Transverse colon (tissue), 4 donors: Measurements from ENCODE around the gene LBR.

Source experiments
- POLR2A ChIP-seq: fragments of 450-650 bp; IDR thresholded peaks from one replicate; pipeline ENCODE4 v1.6.1; 2016; ENCODE audit warnings: antibody characterized with exemption, mild to moderate bottlenecking, moderate library complexity
- POLR2AphosphoS5 ChIP-seq, 3 donors: sonication (generic); formaldehyde crosslinking; IDR thresholded peaks; one replicate each; pipeline ENCODE4 v1.6.1; 2016; ENCODE audit warnings: antibody characterized with exemption in 3 of 3
- TF ChIP-seq, protein P1 (sequence below), 5 experiments: fragments of 200-600 bp in 3 of 5; fragments of 450-650 bp in 2 of 5; sonication (generic) in 3 of 5; IDR thresholded peaks; 1 replicate in 2 of 5; 2 replicates in 3 of 5; pipeline ENCODE4 v1.5.1; 2016 to 2017; ENCODE audit warnings: antibody characterized with exemption in 5 of 5, inconsistent platforms in 3 of 5, mild to moderate bottlenecking in 2 of 5, moderate library complexity in 1 of 5

DNA sequence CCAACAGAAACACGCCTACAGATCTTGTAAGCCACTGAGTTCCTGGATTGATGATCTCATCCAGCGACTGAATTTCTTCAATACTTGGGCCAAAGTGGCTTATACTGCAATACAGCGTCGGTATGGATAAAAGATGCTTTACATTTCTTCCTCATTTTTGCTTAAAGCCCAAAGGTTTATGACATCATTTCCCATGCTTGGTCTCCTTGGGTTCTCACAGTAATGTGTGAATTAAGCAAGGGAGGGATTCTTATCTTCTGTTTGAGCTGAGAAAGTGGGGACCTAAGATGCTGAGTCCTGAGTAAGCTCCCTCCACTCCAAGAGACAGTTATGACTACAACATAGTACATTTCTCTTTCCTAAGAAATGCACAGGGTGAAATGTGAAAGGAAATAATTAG is 39.5 kb downstream of the LBR start:
- TF ChIP-seq, protein P1, sequence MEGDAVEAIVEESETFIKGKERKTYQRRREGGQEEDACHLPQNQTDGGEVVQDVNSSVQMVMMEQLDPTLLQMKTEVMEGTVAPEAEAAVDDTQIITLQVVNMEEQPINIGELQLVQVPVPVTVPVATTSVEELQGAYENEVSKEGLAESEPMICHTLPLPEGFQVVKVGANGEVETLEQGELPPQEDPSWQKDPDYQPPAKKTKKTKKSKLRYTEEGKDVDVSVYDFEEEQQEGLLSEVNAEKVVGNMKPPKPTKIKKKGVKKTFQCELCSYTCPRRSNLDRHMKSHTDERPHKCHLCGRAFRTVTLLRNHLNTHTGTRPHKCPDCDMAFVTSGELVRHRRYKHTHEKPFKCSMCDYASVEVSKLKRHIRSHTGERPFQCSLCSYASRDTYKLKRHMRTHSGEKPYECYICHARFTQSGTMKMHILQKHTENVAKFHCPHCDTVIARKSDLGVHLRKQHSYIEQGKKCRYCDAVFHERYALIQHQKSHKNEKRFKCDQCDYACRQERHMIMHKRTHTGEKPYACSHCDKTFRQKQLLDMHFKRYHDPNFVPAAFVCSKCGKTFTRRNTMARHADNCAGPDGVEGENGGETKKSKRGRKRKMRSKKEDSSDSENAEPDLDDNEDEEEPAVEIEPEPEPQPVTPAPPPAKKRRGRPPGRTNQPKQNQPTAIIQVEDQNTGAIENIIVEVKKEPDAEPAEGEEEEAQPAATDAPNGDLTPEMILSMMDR (IDR thresholded peaks at IDR 0.05): no peak
- no peak for TF ChIP-seq POLR2A
- TF ChIP-seq POLR2AphosphoS5 (IDR thresholded peaks at IDR 0.05): no peak
